A549 (cell line): ENCODE data around the gene CACNA1F. TPM values are rescaled to one million over a fixed set of nuclear protein-coding genes. Genes with fewer than 3 reads are reported as not detected.

ENCODE experiments used
- ATAC-seq, 2 experiments: fragments of 200-7000 bp in 1 of 2; fragments of >200 bp in 1 of 2; cut with Nextera tagmentation in 1 of 2; cut with Tn5 transposase in 1 of 2; 3 replicates each; pipeline versions ENCODE4 v1.8.0 to v1.9.1; 2018 to 2020; ENCODE audit warnings: mild to moderate bottlenecking in 1 of 2, moderate library complexity in 1 of 2
- CTCF ChIA-PET: fragments of 300-600 bp; sonication (Branson Sonifier 250); formaldehyde crosslinking; extraction: SDS; loops from one replicate; lab custom pipeline; 2021; ENCODE audit warnings: antibody characterized with exemption, inconsistent platforms; lab: Yijun Ruan, JAX
- POLR2A ChIA-PET: fragments of 350-600 bp; formaldehyde crosslinking; extraction: SDS; loops from one replicate; lab custom pipeline; 2021; ENCODE audit warnings: antibody characterized with exemption, inconsistent platforms; lab: Yijun Ruan, JAX
- DNase-seq, 2 experiments: peaks; one replicate each; pipeline versions ENCODE4 v3.0.0 to v3.0.0-alpha.2; 2011 to 2016; ENCODE audit warnings: low read depth in 1 of 2, low spot score in 1 of 2
- FAIRE-seq: peaks from 2 replicates; lab custom pipeline; 2011; peaks lifted over from hg19 to GRCh38; lab: Jason Lieb, UNC
- H3K27ac ChIP-seq, 2 experiments: fragments of >200 bp; sonication (Bioruptor Twin); formaldehyde crosslinking; 3 replicates each; pipeline ENCODE4 v1.5.1; 2016 to 2017
- H3K4me1 ChIP-seq: fragments of >200 bp; sonication (Bioruptor Twin); formaldehyde crosslinking; 3 replicates; pipeline ENCODE4 v1.6.1; 2016
- H3K4me2 ChIP-seq: fragments of >200 bp; sonication (Bioruptor Twin); formaldehyde crosslinking; 3 replicates; pipeline ENCODE4 v1.6.1; 2016
- H3K4me3 ChIP-seq: fragments of >200 bp; sonication (Bioruptor Twin); formaldehyde crosslinking; 3 replicates; pipeline ENCODE4 v1.5.1; 2016
- H3K9me3 ChIP-seq: fragments of >200 bp; sonication (Bioruptor Twin); formaldehyde crosslinking; 3 replicates; pipeline ENCODE4 v1.6.1; 2016
- CHD2 ChIP-seq: fragments of 150-350 bp; IDR thresholded peaks from 2 replicates; pipeline ENCODE4 v1.6.1; 2014; ENCODE audit warnings: low read length; ENCODE audit not compliant: partially characterized antibody
- CHD4 ChIP-seq: fragments of 200-600 bp; sonication (generic); IDR thresholded peaks from 2 replicates; pipeline ENCODE4 v1.6.1; 2016; ENCODE audit warnings: antibody characterized with exemption, mild to moderate bottlenecking, borderline replicate concordance
- CTCF ChIP-seq: fragments of >200 bp; sonication (Bioruptor Twin); formaldehyde crosslinking; IDR thresholded peaks from 3 replicates; pipeline ENCODE4 v1.5.1; 2016
- EHF ChIP-seq: fragments of 250-450 bp; sonication (Bioruptor Pico); IDR thresholded peaks from 2 replicates; pipeline ENCODE4 v1.5.0; 2020; ENCODE audit warnings: mild to moderate bottlenecking
- ELK1 ChIP-seq: fragments of 150-350 bp; IDR thresholded peaks from 2 replicates; pipeline ENCODE4 v1.6.1; 2014; ENCODE audit warnings: low read depth, mild to moderate bottlenecking, low read length
- ESRRA ChIP-seq: fragments of 150-350 bp; IDR thresholded peaks from 2 replicates; pipeline ENCODE4 v1.6.1; 2014; ENCODE audit warnings: mild to moderate bottlenecking, low read length, borderline replicate concordance
- FOSB ChIP-seq: fragments of 250-450 bp; sonication (Bioruptor Pico); IDR thresholded peaks from 2 replicates; pipeline ENCODE4 v1.5.0; 2020; ENCODE audit warnings: mild to moderate bottlenecking, moderate library complexity
- GATA3 ChIP-seq: IDR thresholded peaks from 2 replicates; pipeline ENCODE4 v1.6.1; 2012; ENCODE audit warnings: borderline replicate concordance
- HMGXB4 ChIP-seq: fragments of 250-450 bp; sonication (Bioruptor Pico); IDR thresholded peaks from 2 replicates; pipeline ENCODE4 v1.5.0; 2021; ENCODE audit warnings: mild to moderate bottlenecking, moderate library complexity, borderline replicate concordance
- HOXA7 ChIP-seq: fragments of 250-450 bp; sonication (Bioruptor Pico); IDR thresholded peaks from 2 replicates; pipeline ENCODE4 v1.5.0; 2020; ENCODE audit warnings: mild to moderate bottlenecking, moderate library complexity
- NR3C1 ChIP-seq: fragments of >200 bp; sonication (Bioruptor Twin); formaldehyde crosslinking; IDR thresholded peaks from 3 replicates; pipeline ENCODE4 v1.6.1; 2017
- PBX3 ChIP-seq: IDR thresholded peaks from 2 replicates; pipeline ENCODE4 v1.6.1; 2012
- POLR2AphosphoS2 ChIP-seq: conservative IDR thresholded peaks from 2 replicates; pipeline ENCODE4 v1.6.1; 2012; ENCODE audit warnings: low read length, improper control_type of control experiment, inconsistent platforms
- RAD21 ChIP-seq, 2 experiments: fragments of >200 bp in 1 of 2; sonication (Bioruptor Twin) in 1 of 2; formaldehyde crosslinking in 1 of 2; IDR thresholded peaks in 1 of 2; conservative IDR thresholded peaks in 1 of 2; 2 replicates in 1 of 2; 3 replicates in 1 of 2; pipeline ENCODE4 v1.6.1; 2012 to 2018; ENCODE audit warnings: inconsistent platforms in 1 of 2
- RARB ChIP-seq: fragments of 250-450 bp; sonication (Bioruptor Pico); IDR thresholded peaks from 2 replicates; pipeline ENCODE4 v1.8.0; 2021; ENCODE audit warnings: mild to moderate bottlenecking, moderate library complexity
- SMC3 ChIP-seq: fragments of >200 bp; sonication (Bioruptor Twin); formaldehyde crosslinking; IDR thresholded peaks from 3 replicates; pipeline ENCODE4 v1.6.1; 2018; ENCODE audit warnings: inconsistent platforms
- TFCP2L1 ChIP-seq: fragments of 250-450 bp; sonication (Bioruptor Pico); IDR thresholded peaks from 2 replicates; pipeline ENCODE4 v1.5.0; 2021; ENCODE audit warnings: mild to moderate bottlenecking
- ZC3H11A ChIP-seq: fragments of 450-650 bp; IDR thresholded peaks from 2 replicates; pipeline ENCODE4 v1.6.1; 2014; ENCODE audit warnings: antibody characterized with exemption, mild to moderate bottlenecking
- WGBS: methylation state at CpG from one replicate; pipeline ENCODE4 v1.1.6; 2017; ENCODE audit errors: missing lambda C conversion rate; 5-methylcytosine and 5-hydroxymethylcytosine counted together
- polyA plus RNA-seq, 4 experiments: library from polyadenylated mRNA; depleted of rRNA in 3 of 4; stranded (reverse); fragments of >200 nt; fragmentation: RNase III in 1 of 4; extraction: RNeasy Plus Mini Kit Qiagen cat#74134 plus additional on column Dnase treatment in 1 of 4; gene quantifications; 2 replicates in 3 of 4; 3 replicates in 1 of 4; pipeline ENCODE4 v1.2.3, GENCODE V29; 2011 to 2017

CACNA1F gene
- polyA plus RNA-seq, 2 of the 4 experiments (the other 2 are of a cell fraction): not detected

GRCh38 chrX:49262603-49263002 is 29.5 kb upstream of the CACNA1F start:
- TF ChIP-seq PBX3 (no peak), RAD21 (conservative IDR thresholded peaks at IDR 0.05 in 1 of 2, IDR thresholded peaks at IDR 0.05 in 1 of 2) (no peak), HOXA7 (CRISPR knock-in tag) (no peak), ELK1 (no peak), TFCP2L1 (CRISPR knock-in tag) (no peak), POLR2AphosphoS2 (no peak), ESRRA (no peak), RARB (CRISPR knock-in tag) (no peak), CHD4 (no peak), CHD2 (no peak), EHF (CRISPR knock-in tag) (no peak), CTCF (no peak), SMC3 (no peak), GATA3 (no peak), HMGXB4 (CRISPR knock-in tag) (no peak), ZC3H11A (no peak)
- Histone ChIP-seq H3K4me1 (no peaks in the 10 kb centered on the region), H3K9me3 (no peaks in the 10 kb centered on the region), H3K27ac (no peak overlapping the region), H3K4me2 (no peak overlapping the region), H3K4me3 (no peak overlapping the region)
- no peak for DNase-seq
- ATAC-seq: no peak
- POLR2A ChIA-PET: no interaction called here
- CTCF ChIA-PET: interaction anchor here (0.9 to 1.7 kb wide), 2 partner anchors 69 to 70 kb away, joined by 3 to 5 read pairs; no protein-coding TSS in a partner anchor
- 5% methylated on average over 1 of the region's 1 CpG for WGBS
- FAIRE-seq: no peak

GRCh38 chrX:49260221-49260985 is 27.3 kb upstream of the CACNA1F start:
- DNase-seq: no peak
- POLR2A ChIA-PET: no interaction called here
- ATAC-seq: no peak
- 94% methylated on average over 12 of the region's 17 CpGs for WGBS
- CTCF ChIA-PET: interaction anchor here (1.2 kb wide), 1 partner anchor 32 kb away, joined by 3 read pairs; no protein-coding TSS in a partner anchor
- no peaks in the 10 kb centered on the region for H3K4me1 ChIP-seq
- no peak overlapping the region for H3K27ac ChIP-seq
- H3K9me3 ChIP-seq: no peaks in the 10 kb centered on the region
- H3K4me3 ChIP-seq: no peak overlapping the region
- no peak for FAIRE-seq
- no peak overlapping the region for H3K4me2 ChIP-seq
- no peak for TF ChIP-seq NR3C1
- TF ChIP-seq FOSB: no peak
